ENCODE data around the gene UGP2.
A peak's percentile ranks its signal among the peaks of the same experiment; 100 is the strongest.

The UGP2 gene

GRCh38 chr2:63820969-63821368 lies 20.7 kb upstream of the UGP2 start:
- TF ChIP-seq CTCF (IDR thresholded peaks at IDR 0.05; ENCODE audit: low read depth, low read length) = no peak
- no peak for DNase-seq (ENCODE audit: low read depth, low spot score)

GRCh38 chr2:63821396-63821795 lies 20.3 kb upstream of the UGP2 start:
- no peak for DNase-seq (ENCODE audit: low read depth, low spot score)
- in situ Hi-C loops (cut with HindIII; ENCODE audit: low sequenced_read_pairs) = no loop called here
- no peak for TF ChIP-seq CTCF (IDR thresholded peaks at IDR 0.05; ENCODE audit: low read depth, low read length)
- H3K4me3 ChIP-seq (ENCODE audit: low read depth, low read length) = no peak overlapping the region

More at GRCh38 chr2:63820969-63821368, 20.7 kb upstream of the UGP2 start:
- H3K4me3 ChIP-seq (ENCODE audit: low read depth, low read length) = no peak overlapping the region
- in situ Hi-C loops (cut with HindIII; ENCODE audit: low sequenced_read_pairs) = no loop called here

GRCh38 chr2:63822478-63822877 lies 19.2 kb upstream of the UGP2 start:
- in situ Hi-C loops (cut with HindIII; ENCODE audit: low sequenced_read_pairs) = no loop called here
- H3K4me3 ChIP-seq (ENCODE audit: low read depth, low read length) = no peak overlapping the region
- no peak for TF ChIP-seq CTCF (IDR thresholded peaks at IDR 0.05; ENCODE audit: low read depth, low read length)
- no peak for DNase-seq (ENCODE audit: low read depth, low spot score)

GRCh38 chr2:63827749-63828148 lies 13.9 kb upstream of the UGP2 start:
- DNase-seq (ENCODE audit: low read depth, low spot score) = peak; percentile 89
- TF ChIP-seq CTCF (IDR thresholded peaks at IDR 0.05; ENCODE audit: low read depth, low read length) = no peak
- no peak overlapping the region for H3K4me3 ChIP-seq (ENCODE audit: low read depth, low read length)
- in situ Hi-C loops (cut with HindIII; ENCODE audit: low sequenced_read_pairs) = no loop called here

DNA sequence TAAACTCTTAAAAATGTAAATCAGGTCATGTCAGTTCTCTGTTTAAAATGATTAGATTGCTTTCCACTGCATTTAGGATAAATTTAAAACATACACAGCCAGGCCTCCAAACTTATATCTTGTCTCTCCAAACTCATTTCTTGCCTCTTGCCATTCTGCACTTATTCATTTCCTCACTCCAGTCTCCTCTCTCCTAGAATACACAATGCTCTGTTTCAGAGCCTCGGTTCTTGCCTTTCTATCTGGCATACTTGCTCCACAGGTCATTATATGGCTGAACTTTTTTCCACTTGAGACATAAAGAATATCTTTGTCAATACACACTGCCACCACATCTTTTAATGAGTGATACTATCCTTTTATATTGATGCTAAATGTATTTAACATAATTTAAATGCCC lies 10.5 kb upstream of the UGP2 start:
- no peak for DNase-seq (ENCODE audit: low read depth, low spot score)
- no peak for TF ChIP-seq CTCF (IDR thresholded peaks at IDR 0.05; ENCODE audit: low read depth, low read length)
- no peak overlapping the region for H3K4me3 ChIP-seq (ENCODE audit: low read depth, low read length)
- in situ Hi-C loops (cut with HindIII; ENCODE audit: low sequenced_read_pairs) = no loop called here

DNA sequence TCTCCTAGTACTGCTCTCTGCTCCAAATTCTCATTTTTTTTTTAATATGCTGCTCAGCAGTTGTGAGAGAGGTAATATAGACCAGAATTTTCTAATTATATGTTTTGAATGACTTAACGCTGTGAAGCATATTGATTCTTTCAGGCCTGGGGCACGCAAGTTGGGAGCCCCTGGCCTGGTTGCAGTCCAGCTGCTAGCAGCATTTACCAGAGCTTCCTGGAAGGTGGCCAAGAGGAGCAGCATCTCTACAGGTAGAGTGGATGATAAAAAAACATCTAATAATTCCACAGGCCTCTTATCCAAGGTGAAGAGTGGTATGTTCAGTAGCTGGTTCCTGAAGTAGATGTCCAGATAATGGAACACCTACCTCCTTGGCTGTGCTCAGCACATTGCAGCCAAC lies 7.3 kb upstream of the UGP2 start:
- H3K4me3 ChIP-seq (ENCODE audit: low read depth, low read length) = no peak overlapping the region
- no peak for TF ChIP-seq CTCF (IDR thresholded peaks at IDR 0.05; ENCODE audit: low read depth, low read length)
- no peak for DNase-seq (ENCODE audit: low read depth, low spot score)
- in situ Hi-C loops (cut with HindIII; ENCODE audit: low sequenced_read_pairs) = no loop called here

- no peak overlapping the region for H3K4me3 ChIP-seq (ENCODE audit: low read depth, low read length)
- in situ Hi-C loops (cut with HindIII; ENCODE audit: low sequenced_read_pairs) = no loop called here
- TF ChIP-seq CTCF (IDR thresholded peaks at IDR 0.05; ENCODE audit: low read depth, low read length) = no peak
- no peak for DNase-seq (ENCODE audit: low read depth, low spot score)
These were observed 4.6 kb upstream of the UGP2 start for GRCh38 chr2:63837036-63837594.
